Glutamatergic neuron (in vitro differentiated cells): ENCODE measurements around the gene PRMT9. TPM values are rescaled to one million over a fixed set of nuclear protein-coding genes. Genes with fewer than 3 reads are reported as not detected.

Experiments
- DNase-seq: peaks from one replicate; pipeline ENCODE4 v3.0.0; 2022
- H3K27ac Mint-ChIP-seq: one replicate; pipeline ENCODE4 v1.8.0; 2020; ENCODE audit warnings: mild to moderate bottlenecking, mixed read lengths, inconsistent platforms; ENCODE audit not compliant: unreplicated experiment
- H3K27me3 Mint-ChIP-seq: one replicate; pipeline ENCODE4 v1.8.0; 2020; ENCODE audit warnings: mild to moderate bottlenecking, moderate library complexity, mixed read lengths, inconsistent platforms; ENCODE audit not compliant: unreplicated experiment
- H3K36me3 Mint-ChIP-seq: one replicate; pipeline ENCODE4 v1.8.0; 2020; ENCODE audit warnings: mild to moderate bottlenecking, mixed read lengths, inconsistent platforms; ENCODE audit not compliant: unreplicated experiment
- H3K4me1 Mint-ChIP-seq: one replicate; pipeline ENCODE4 v1.8.0; 2020; ENCODE audit warnings: mild to moderate bottlenecking, low read depth, mixed read lengths, inconsistent platforms; ENCODE audit not compliant: unreplicated experiment
- H3K4me3 Mint-ChIP-seq: one replicate; pipeline ENCODE4 v1.8.0; 2020; ENCODE audit warnings: mild to moderate bottlenecking, mixed read lengths, inconsistent platforms; ENCODE audit not compliant: unreplicated experiment
- H3K9me3 Mint-ChIP-seq: one replicate; pipeline ENCODE4 v1.8.0; 2020; ENCODE audit warnings: mild to moderate bottlenecking, moderate library complexity, mixed read lengths, inconsistent platforms; ENCODE audit not compliant: unreplicated experiment
- total RNA-seq: library from RNA; stranded (reverse); fragmentation: NEBNext Ultra II Directional; extraction: Animal tissue kit (Norgen Biotek cat#: 25700); gene quantifications from one replicate; pipeline ENCODE4 v1.2.1, GENCODE V29; 2021; ENCODE audit not compliant: unreplicated experiment
- TF ChIP-seq, protein P1 (sequence below): fragments of 200-600 bp; sonication (generic); IDR thresholded peaks from one replicate; pipeline ENCODE4 v1.5.0; 2021; ENCODE audit not compliant: partially characterized antibody, unreplicated experiment

PRMT9 gene
- total RNA-seq, 1 donor from 2014 or later: 8.9 TPM

DNA sequence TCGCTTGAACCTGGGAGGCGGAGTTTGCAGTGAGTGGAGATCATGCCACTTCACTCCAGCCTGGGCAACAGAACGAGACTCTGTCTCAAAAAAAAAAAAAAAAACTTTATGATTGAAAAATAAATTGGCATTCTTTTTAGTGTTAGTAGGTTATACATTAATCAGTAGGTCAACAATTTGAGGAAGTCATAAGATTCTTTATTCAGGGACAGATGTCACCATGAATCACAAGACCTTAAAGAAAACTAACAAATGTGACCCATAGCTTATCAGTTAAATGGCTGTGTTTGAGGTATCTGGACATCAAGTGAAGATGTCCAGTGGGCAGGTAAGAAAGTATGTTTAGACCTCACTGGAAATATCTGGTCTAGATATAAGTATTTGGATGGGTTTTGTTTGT, 9.3 kb upstream of the PRMT9 start:
- Mint-ChIP-seq H3K27ac (no peak overlapping the region), H3K4me3 (no peak overlapping the region)
- TF ChIP-seq, protein P1, sequence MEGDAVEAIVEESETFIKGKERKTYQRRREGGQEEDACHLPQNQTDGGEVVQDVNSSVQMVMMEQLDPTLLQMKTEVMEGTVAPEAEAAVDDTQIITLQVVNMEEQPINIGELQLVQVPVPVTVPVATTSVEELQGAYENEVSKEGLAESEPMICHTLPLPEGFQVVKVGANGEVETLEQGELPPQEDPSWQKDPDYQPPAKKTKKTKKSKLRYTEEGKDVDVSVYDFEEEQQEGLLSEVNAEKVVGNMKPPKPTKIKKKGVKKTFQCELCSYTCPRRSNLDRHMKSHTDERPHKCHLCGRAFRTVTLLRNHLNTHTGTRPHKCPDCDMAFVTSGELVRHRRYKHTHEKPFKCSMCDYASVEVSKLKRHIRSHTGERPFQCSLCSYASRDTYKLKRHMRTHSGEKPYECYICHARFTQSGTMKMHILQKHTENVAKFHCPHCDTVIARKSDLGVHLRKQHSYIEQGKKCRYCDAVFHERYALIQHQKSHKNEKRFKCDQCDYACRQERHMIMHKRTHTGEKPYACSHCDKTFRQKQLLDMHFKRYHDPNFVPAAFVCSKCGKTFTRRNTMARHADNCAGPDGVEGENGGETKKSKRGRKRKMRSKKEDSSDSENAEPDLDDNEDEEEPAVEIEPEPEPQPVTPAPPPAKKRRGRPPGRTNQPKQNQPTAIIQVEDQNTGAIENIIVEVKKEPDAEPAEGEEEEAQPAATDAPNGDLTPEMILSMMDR: no peak

GRCh38 chr4:147691820-147692219, 7.9 kb upstream of the PRMT9 start:
- H3K36me3 Mint-ChIP-seq: no peaks in the 10 kb centered on the region

More for the DNA sequence above, 9.3 kb upstream of the PRMT9 start:
- Mint-ChIP-seq H3K36me3 (no peaks in the 10 kb centered on the region), H3K9me3 (no peaks in the 10 kb centered on the region), H3K27me3 (no peaks in the 10 kb centered on the region), H3K4me1 (no peaks in the 10 kb centered on the region)
- DNase-seq: no peak

DNA sequence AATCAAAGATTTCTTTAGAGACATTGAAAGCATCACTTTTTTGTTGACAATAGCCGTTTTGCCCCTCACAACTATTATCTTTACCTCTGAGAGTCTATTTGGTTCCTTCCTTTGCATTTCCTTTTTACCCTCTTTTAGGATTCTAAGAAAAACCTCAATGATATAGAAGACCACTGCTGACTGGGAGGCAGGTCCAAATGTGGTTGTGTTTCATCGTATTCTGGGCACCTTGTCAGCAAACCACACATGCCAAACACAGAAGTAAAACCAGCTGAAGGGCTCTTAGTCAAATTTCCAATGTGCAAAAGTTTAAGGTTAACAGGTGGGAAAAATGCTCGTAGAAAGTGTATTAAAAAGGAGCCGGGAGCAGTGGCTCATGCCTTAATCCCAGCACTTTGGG, 5.1 kb upstream of the PRMT9 start:
- no peak overlapping the region for H3K4me3 Mint-ChIP-seq
- no peaks in the 10 kb centered on the region for H3K27me3 Mint-ChIP-seq
- H3K4me1 Mint-ChIP-seq: no peaks in the 10 kb centered on the region
- H3K9me3 Mint-ChIP-seq: peaks cover 2% of the 10 kb centered on the region
- H3K36me3 Mint-ChIP-seq: no peaks in the 10 kb centered on the region
- TF ChIP-seq, protein P1: no peak
- DNase-seq: no peak
- H3K27ac Mint-ChIP-seq: no peak overlapping the region

More at GRCh38 chr4:147691820-147692219, 7.9 kb upstream of the PRMT9 start:
- Mint-ChIP-seq H3K4me1 (no peaks in the 10 kb centered on the region), H3K9me3 (peaks cover 2% of the 10 kb centered on the region), H3K27me3 (no peaks in the 10 kb centered on the region), H3K27ac (no peak overlapping the region), H3K4me3 (no peak overlapping the region)
- no peak for DNase-seq
- TF ChIP-seq, protein P1: no peak

DNA sequence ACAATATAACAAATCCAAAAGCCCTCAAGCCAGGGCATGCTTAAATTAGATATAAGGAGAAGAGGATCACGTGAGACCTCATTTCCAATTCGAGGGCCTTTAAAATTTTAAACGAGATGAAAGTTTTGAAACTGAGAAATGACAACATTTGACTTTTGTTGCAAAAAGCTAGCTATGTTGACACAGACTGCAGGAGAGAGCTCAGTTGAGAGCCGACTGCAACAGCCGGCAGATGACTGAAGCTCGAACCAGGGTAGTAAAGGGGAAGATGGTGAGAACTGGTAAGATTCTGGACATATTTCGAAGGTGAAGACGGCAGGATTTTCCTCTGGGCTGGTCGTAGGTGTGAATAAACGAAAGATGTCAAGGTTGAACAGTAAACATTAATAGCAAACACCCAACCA, 773 bp downstream of the PRMT9 start:
- DNase-seq: no peak
- no peaks in the 10 kb centered on the region for H3K4me1 Mint-ChIP-seq
- peak overlapping the region; percentile 97 for H3K4me3 Mint-ChIP-seq
- peaks cover 2% of the 10 kb centered on the region for H3K9me3 Mint-ChIP-seq
- no peaks in the 10 kb centered on the region for H3K36me3 Mint-ChIP-seq
- H3K27ac Mint-ChIP-seq: peak overlapping the region; percentile 91
- TF ChIP-seq, protein P1: no peak
- H3K27me3 Mint-ChIP-seq: peaks cover 2% of the 10 kb centered on the region

GRCh38 chr4:147682755-147683154, 1.2 kb downstream of the PRMT9 start:
- Mint-ChIP-seq H3K36me3 (no peaks in the 10 kb centered on the region), H3K9me3 (peaks cover 2% of the 10 kb centered on the region), H3K27ac (no peak overlapping the region), H3K4me1 (no peaks in the 10 kb centered on the region), H3K27me3 (peaks cover 2% of the 10 kb centered on the region), H3K4me3 (peak overlapping the region; percentile 97)
- DNase-seq: no peak
- TF ChIP-seq, protein P1: no peak
